Activated naive CD4-positive, alpha-beta T cell treated with anti-CD3 and anti-CD28 coated beads for 36 hours (primary cell): ENCODE measurements around the gene PANK1. TPM values are rescaled to one million over a fixed set of nuclear protein-coding genes. Genes with fewer than 3 reads are reported as not detected.

Source experiments
- CTCF ChIA-PET: fragments of 350-600 bp; sonication (Branson Sonifier 250); formaldehyde crosslinking; loops from one replicate; lab custom pipeline; 2021; ENCODE audit warnings: antibody characterized with exemption; lab: Charles Lee
- DNase-seq: peaks from one replicate; pipeline ENCODE4 v3.0.0-alpha.2; 2020
- H3K27ac Mint-ChIP-seq: one replicate; pipeline ENCODE4 v1.8.0; 2021; ENCODE audit warnings: mild to moderate bottlenecking, mixed read lengths
- H3K27me3 Mint-ChIP-seq: one replicate; pipeline ENCODE4 v1.8.0; 2021; ENCODE audit warnings: low read depth, mixed read lengths
- H3K36me3 Mint-ChIP-seq: one replicate; pipeline ENCODE4 v1.8.0; 2021; ENCODE audit warnings: low read depth, mixed read lengths
- H3K4me1 Mint-ChIP-seq: one replicate; pipeline ENCODE4 v1.8.0; 2021; ENCODE audit warnings: low read depth, mixed read lengths
- H3K4me3 Mint-ChIP-seq: one replicate; pipeline ENCODE4 v1.8.0; 2021; ENCODE audit warnings: mild to moderate bottlenecking, moderate library complexity, mixed read lengths
- H3K9me3 Mint-ChIP-seq: one replicate; pipeline ENCODE4 v1.8.0; 2021; ENCODE audit warnings: mixed read lengths
- intact Hi-C: fragments of 100-400 bp; cut with micrococcal nuclease; formaldehyde crosslinking; loops from one replicate; pipeline ENCODE4 v1.15.1; 2023
- total RNA-seq, 2 experiments: library from RNA; stranded (reverse); gene quantifications; one replicate each; pipeline ENCODE4 v1.2.3, GENCODE V29; 2021

PANK1 gene
- total RNA-seq, 2 experiments from 2014 or later, result 1.6 to 2.2 TPM

DNA sequence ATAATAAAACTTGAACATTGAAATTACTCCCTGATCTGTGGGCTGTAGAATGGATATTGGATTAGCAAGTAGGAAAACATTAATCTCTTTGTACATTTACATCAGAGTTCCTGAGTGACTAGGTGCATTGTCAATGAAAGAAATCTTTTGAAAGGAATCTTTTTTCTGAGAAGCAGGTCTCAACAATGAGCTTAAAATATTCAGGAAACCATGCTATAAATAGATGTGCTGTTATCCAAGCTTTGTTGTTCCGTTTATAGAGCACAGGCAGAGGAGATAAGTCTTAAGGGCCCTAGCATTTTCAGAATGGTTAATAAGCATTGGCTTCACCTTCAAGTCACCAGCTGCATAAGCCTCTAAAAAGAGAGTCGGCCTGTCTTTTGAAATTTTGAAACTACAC lies 68.3 kb downstream of the PANK1 start:
- H3K4me3 Mint-ChIP-seq, result no peak overlapping the region
- CTCF ChIA-PET, result interaction anchor here (0.6 kb wide), 1 partner anchor 766 kb away, joined by 3 read pairs; no protein-coding TSS in a partner anchor

DNA sequence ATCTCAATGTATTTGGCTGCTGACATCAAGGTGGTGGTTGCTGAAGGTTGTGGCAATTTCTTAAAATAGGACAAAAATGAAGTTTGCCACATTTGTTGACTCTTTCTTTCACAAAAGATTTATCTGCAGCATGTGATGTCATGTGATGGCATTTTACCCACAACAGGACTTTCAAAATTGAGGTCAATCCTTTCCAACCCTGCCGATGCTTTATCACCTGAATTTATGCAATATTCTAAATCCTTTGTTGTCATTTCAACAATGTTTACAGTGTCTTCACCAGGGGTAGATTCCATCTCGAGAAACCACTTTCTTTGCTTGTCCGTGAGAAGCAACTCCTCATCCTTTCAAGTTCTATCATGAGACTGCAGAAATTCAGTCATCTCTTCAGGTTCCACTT lies 69.0 kb downstream of the PANK1 start:
- Mint-ChIP-seq H3K27ac (no peak overlapping the region), H3K36me3 (no peaks in the 10 kb centered on the region), H3K4me3 (no peak overlapping the region), H3K9me3 (no peaks in the 10 kb centered on the region), H3K27me3 (no peaks in the 10 kb centered on the region), H3K4me1 (no peaks in the 10 kb centered on the region)
- intact Hi-C loops, result no loop called here
- CTCF ChIA-PET, result no interaction called here
- DNase-seq, result no peak

More for the DNA sequence above, 68.3 kb downstream of the PANK1 start:
- H3K4me1 Mint-ChIP-seq, result no peaks in the 10 kb centered on the region
- no peaks in the 10 kb centered on the region for H3K27me3 Mint-ChIP-seq
- intact Hi-C loops, result no loop called here
- no peak overlapping the region for H3K27ac Mint-ChIP-seq
- H3K9me3 Mint-ChIP-seq, result no peaks in the 10 kb centered on the region
- H3K36me3 Mint-ChIP-seq, result no peaks in the 10 kb centered on the region
- DNase-seq, result no peak

DNA sequence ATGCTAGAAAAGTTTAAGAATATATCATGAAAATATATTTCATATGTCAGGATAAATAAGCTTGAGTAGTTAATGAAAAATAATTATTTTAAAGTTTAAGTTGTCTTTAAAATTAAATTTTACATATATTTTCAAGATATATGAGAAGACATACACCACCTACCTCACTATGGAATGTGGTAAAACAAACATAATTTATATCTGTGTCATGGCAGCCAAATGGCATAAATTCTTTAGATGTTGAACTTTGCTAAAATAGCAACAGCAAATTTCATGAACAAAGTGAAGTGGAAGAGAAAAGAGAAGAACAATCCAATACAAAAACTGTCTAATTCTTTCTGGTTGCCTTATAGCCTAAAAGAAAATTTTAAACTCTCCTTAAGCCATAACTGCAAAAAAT lies 70.0 kb downstream of the PANK1 start:
- DNase-seq, result no peak
- CTCF ChIA-PET, result no interaction called here
- Mint-ChIP-seq H3K9me3 (no peaks in the 10 kb centered on the region), H3K27ac (no peak overlapping the region), H3K4me1 (no peaks in the 10 kb centered on the region), H3K4me3 (no peak overlapping the region), H3K36me3 (no peaks in the 10 kb centered on the region), H3K27me3 (no peaks in the 10 kb centered on the region)
- intact Hi-C loops, result no loop called here

DNA sequence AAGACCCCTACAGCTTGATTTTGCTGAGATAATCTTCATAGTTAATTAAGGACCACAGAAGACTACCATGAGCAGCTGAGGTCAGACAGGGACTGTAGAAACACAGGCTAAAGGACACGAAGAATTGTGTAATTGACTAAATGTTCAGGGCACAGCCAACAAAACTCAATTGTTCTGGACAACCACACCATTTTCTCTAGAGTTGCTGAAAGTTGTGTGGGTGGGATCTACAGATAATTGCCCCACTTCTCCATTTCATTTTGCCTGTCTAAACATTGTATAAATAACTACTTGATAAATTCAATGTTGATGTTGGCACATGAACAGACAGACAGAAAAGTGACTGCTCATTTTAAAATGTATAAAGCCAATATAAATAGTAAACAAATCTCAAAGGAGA lies 70.7 kb downstream of the PANK1 start:
- intact Hi-C loops, result no loop called here
- H3K9me3 Mint-ChIP-seq, result no peaks in the 10 kb centered on the region
- DNase-seq, result no peak
- H3K36me3 Mint-ChIP-seq, result no peaks in the 10 kb centered on the region
- H3K4me3 Mint-ChIP-seq, result no peak overlapping the region
- H3K4me1 Mint-ChIP-seq, result no peaks in the 10 kb centered on the region
- CTCF ChIA-PET, result no interaction called here
- H3K27me3 Mint-ChIP-seq, result no peaks in the 10 kb centered on the region
- H3K27ac Mint-ChIP-seq, result no peak overlapping the region

DNA sequence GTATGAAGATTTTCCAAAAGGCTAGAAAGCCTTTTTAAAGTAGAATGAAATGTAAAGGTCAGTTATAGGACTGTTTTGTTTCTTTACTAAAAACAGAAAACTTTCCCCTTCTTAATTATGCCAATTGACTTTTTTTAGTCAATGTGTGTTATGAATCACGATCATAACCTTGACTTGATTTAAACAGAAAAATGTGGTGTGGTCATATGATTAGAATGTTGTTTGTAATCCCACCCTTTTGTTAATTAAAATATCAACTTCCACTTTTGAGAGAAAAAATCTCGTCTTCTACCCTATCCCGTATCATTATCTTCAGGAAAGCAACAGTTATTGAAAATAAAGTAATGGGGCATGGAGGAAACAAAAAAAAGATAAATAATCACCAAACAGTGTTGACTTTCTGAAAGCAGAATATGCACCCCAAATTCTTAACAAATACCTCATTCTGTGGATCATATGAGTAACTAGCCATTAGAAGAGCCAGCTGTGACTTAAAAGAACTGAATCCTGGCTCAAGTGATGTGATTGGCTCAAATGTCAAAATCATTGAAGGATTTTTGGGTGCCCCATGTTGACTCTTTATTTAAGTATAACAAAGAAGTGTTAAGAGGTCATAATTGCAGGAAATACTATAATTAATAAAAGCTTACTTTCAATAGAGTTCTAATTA lies 77.3 kb downstream of the PANK1 start:
- Mint-ChIP-seq H3K4me3 (no peak overlapping the region), H3K36me3 (no peaks in the 10 kb centered on the region), H3K27me3 (peaks cover 6% of the 10 kb centered on the region), H3K9me3 (no peaks in the 10 kb centered on the region), H3K27ac (no peak overlapping the region), H3K4me1 (no peaks in the 10 kb centered on the region)
- intact Hi-C loops, result loop anchor here (10.0 kb wide), 2 partner anchors 273 to 533 kb away; no protein-coding TSS in a partner anchor
- CTCF ChIA-PET, result interaction anchor here (1.2 to 1.4 kb wide), 2 partner anchors 141 to 142 kb away, joined by 3 to 5 read pairs; no protein-coding TSS in a partner anchor
- DNase-seq, result no peak

DNA sequence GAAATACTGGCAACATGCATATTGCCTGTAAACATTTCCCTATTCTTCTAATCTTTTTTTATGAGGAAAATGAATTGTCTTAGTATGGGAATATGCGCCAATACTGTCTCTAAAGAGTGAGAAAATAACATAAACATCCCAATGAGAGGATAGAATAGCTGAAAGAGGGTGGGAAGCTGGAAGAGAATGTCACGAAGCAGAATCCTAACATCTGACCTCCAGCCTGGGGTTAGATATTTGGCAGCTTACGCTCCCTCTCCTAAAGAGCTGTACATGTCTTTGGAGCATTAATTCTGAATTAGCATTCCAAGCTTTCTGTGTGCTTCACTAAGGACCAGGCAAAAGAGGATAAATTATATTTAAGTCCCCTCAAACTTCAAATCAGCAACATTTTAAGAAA lies 78.0 kb downstream of the PANK1 start:
- H3K27me3 Mint-ChIP-seq, result peaks cover 8% of the 10 kb centered on the region
- no peaks in the 10 kb centered on the region for H3K9me3 Mint-ChIP-seq
- intact Hi-C loops, result loop anchor here (10.0 kb wide), 2 partner anchors 272 to 532 kb away; no protein-coding TSS in a partner anchor
- H3K27ac Mint-ChIP-seq, result no peak overlapping the region
- CTCF ChIA-PET, result interaction anchor here (1.4 kb wide), 1 partner anchor 140 kb away, joined by 5 read pairs; no protein-coding TSS in a partner anchor
- no peak for DNase-seq
- H3K4me3 Mint-ChIP-seq, result no peak overlapping the region
- H3K4me1 Mint-ChIP-seq, result no peaks in the 10 kb centered on the region
- H3K36me3 Mint-ChIP-seq, result no peaks in the 10 kb centered on the region

DNA sequence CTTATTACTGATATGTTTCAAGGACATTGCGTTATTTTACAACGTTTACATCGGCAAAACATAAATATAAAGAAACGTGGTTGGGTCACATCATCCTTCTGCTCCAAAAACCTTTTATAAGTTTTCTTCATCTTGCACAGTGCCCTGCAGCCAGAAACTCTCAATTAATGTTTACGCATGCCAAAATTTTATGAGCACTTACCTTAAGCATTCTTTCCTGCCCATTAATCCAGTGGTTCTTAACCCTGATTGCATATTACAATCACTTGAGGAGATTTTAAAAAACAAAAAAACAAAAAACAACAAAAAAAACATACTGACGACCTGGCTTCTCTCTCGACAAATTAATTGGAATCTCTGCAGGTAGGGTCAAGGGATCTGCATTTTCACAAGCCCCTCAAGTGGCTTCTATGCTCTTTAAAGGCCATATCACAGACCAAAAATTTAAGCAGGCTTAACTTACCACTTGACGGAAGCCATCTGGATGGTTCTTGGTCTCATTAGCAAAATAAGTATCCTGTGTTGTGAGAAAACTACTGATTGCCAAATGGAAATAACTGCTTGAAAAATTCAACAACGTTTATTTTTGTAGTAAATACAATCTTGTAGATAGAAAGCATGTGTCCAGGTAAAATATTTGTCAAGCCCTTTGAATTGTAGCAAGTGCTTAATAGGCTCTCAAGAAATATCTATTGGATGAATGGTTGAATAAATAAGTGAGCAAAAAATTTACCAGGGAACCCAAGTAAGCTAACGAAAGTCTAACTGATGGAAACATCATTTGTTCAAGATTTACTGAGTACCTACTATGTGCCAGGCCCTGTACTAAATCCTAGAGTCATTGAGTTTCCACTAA lies 78.7 kb downstream of the PANK1 start:
- H3K9me3 Mint-ChIP-seq, result no peaks in the 10 kb centered on the region
- no peak overlapping the region for H3K27ac Mint-ChIP-seq
- H3K4me3 Mint-ChIP-seq, result no peak overlapping the region
- peaks cover 8% of the 10 kb centered on the region for H3K27me3 Mint-ChIP-seq
- H3K36me3 Mint-ChIP-seq, result no peaks in the 10 kb centered on the region
- CTCF ChIA-PET, result interaction anchor here (1.4 kb wide), 1 partner anchor 139 kb away, joined by 5 read pairs; no protein-coding TSS in a partner anchor
- no peaks in the 10 kb centered on the region for H3K4me1 Mint-ChIP-seq
- intact Hi-C loops, result loop anchor here (10.0 kb wide), 2 partner anchors 272 to 532 kb away; no protein-coding TSS in a partner anchor
- DNase-seq, result no peak

DNA sequence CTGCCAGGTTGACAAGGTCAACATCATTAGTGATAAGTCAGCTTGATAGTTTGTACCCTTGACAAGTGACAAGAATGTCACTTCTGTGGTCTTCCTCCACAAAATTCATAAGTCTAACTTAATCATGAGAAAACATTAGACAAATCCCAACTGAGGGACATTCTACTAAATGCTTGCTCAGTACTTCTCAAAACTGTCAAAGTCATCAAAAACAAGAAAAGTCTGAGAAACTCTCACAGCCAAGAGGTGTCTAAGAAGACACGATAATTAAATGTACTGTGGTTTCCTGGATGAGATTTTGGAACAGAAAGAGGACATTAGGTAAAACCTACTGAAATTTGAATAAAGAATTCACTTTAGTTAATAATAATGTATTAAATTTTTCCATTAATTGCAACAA lies 79.9 kb downstream of the PANK1 start:
- no peaks in the 10 kb centered on the region for H3K4me1 Mint-ChIP-seq
- no peaks in the 10 kb centered on the region for H3K9me3 Mint-ChIP-seq
- CTCF ChIA-PET, result interaction anchor here (1.0 to 1.3 kb wide), 6 partner anchors 10 to 151 kb away, joined by 3 to 10 read pairs (median 6); partner anchors contain the start of gene IFIT5
- DNase-seq, result no peak
- no peaks in the 10 kb centered on the region for H3K36me3 Mint-ChIP-seq
- intact Hi-C loops, result loop anchor here (10.0 kb wide), 2 partner anchors 270 to 530 kb away; no protein-coding TSS in a partner anchor
- no peak overlapping the region for H3K4me3 Mint-ChIP-seq
- H3K27me3 Mint-ChIP-seq, result peaks cover 8% of the 10 kb centered on the region
- H3K27ac Mint-ChIP-seq, result no peak overlapping the region

DNA sequence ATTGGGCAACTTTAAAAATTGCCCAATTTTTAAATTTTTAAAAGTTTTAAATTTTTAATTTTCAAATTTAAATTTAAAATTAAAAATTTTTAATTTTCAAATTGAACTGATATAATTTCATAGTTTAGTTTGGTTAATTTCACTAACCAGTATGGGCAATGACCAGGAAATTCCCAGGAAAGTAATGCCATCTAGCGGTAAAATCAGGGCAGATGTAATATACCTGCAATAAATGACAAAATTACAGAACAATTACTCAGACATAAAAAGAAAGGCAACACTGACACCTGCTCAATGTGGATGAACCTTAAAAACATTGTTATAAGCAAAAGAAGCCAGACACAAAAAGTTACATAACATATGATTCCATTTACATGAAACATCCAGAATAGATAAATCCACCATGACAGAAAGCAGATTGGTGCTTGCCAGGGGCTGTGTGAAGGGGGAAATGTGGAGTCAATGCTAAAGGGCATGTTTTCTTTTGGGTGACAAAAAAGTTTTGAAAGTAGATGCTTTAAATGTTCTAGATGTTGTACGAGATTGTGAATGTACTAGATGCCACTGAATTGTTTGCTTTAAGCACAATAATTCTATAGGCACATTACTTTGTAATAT lies 81.1 kb downstream of the PANK1 start:
- H3K9me3 Mint-ChIP-seq, result no peaks in the 10 kb centered on the region
- intact Hi-C loops, result loop anchor here (1.0 to 10.0 kb wide), 7 partner anchors 138 to 627 kb away; partner anchors contain the start of gene IFIT1
- H3K27ac Mint-ChIP-seq, result no peak overlapping the region
- no peaks in the 10 kb centered on the region for H3K36me3 Mint-ChIP-seq
- CTCF ChIA-PET, result interaction anchor here (0.7 to 2.1 kb wide), 8 partner anchors 8 to 1474 kb away, joined by 3 to 13 read pairs (median 6); no protein-coding TSS in a partner anchor
- H3K4me1 Mint-ChIP-seq, result no peaks in the 10 kb centered on the region
- no peak overlapping the region for H3K4me3 Mint-ChIP-seq
- peak; percentile 27 for DNase-seq
- peaks cover 8% of the 10 kb centered on the region for H3K27me3 Mint-ChIP-seq

DNA sequence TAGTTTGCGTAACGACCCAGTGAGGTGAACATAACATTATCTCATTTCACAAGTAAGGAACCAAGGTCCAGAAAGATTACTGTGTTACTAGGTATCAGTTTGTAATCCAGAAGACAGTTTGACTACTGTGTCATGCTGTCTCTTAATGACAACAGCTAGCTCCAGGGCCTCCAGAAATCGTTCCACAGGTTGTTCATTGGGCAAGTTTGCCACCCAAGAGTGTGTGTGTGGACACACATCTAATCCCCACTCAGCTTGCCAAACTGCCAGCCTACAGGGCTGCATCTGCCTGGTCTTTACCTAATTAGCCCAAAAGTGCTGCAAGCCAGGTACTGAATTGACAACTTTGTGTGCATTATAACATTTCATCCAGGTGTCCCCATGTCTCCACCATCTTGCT lies 81.7 kb downstream of the PANK1 start:
- no peak for DNase-seq
- H3K4me3 Mint-ChIP-seq, result no peak overlapping the region
- H3K9me3 Mint-ChIP-seq, result no peaks in the 10 kb centered on the region
- no peak overlapping the region for H3K27ac Mint-ChIP-seq
- H3K36me3 Mint-ChIP-seq, result no peaks in the 10 kb centered on the region
- intact Hi-C loops, result loop anchor here (5.0 to 10.0 kb wide), 4 partner anchors 196 to 626 kb away; no protein-coding TSS in a partner anchor
- no peaks in the 10 kb centered on the region for H3K4me1 Mint-ChIP-seq
- CTCF ChIA-PET, result interaction anchor here (0.7 to 2.1 kb wide), 5 partner anchors 136 to 346 kb away, joined by 3 to 13 read pairs (median 4); no protein-coding TSS in a partner anchor
- H3K27me3 Mint-ChIP-seq, result peaks cover 9% of the 10 kb centered on the region

DNA sequence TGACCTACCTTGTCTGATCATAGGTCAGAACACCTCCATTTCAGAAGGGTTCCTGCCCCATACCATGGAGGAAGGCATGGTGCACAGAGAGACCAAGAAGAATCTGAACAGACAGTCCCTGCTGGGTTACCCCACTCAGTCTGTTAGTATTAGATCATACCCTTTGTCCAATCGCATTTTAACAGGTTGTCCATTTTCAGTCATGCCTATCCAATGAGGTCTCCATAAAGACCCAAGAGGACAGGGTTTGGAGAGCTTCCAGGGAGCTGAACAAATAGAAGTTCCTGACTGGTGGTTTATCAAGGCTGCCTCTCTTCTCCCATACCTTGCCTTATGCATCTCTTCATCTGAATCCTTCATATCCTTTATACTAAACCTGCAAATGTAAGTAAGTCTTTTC lies 88.4 kb downstream of the PANK1 start:
- DNase-seq, result no peak
- Mint-ChIP-seq H3K36me3 (no peaks in the 10 kb centered on the region), H3K27me3 (peaks cover 6% of the 10 kb centered on the region), H3K27ac (no peak overlapping the region), H3K9me3 (no peaks in the 10 kb centered on the region), H3K4me3 (no peak overlapping the region), H3K4me1 (no peaks in the 10 kb centered on the region)
- CTCF ChIA-PET, result no interaction called here
- intact Hi-C loops, result no loop called here
